ENCODE measurements around the gene ARMC5. TPM values are rescaled to one million over a fixed set of nuclear protein-coding genes. Genes with fewer than 3 reads are reported as not detected.
"Not testable (repeated sequence)": the region's sequence is repeated elsewhere in the genome, so short reads cannot be mapped to it uniquely, and the experiment has no call there.

ARMC5 gene
- total and polyA plus RNA-seq, 2 experiments from 2014 or later = 7.0 to 11.2 TPM

- no peaks in the 10 kb centered on the region for H4K20me1 ChIP-seq (ENCODE audit: insufficient read depth)
- H3K27ac ChIP-seq = no peak overlapping the region
- no peak overlapping the region for H3K9ac ChIP-seq
- H3K79me2 ChIP-seq (ENCODE audit: insufficient read depth) = peaks cover 16% of the 10 kb centered on the region
- DNase-seq = no peak
- no peak overlapping the region for H2AFZ ChIP-seq
- H3K9me3 ChIP-seq (ENCODE audit: low read depth) = no peaks in the 10 kb centered on the region
- no peaks in the 10 kb centered on the region; the same call in 1 of the 2 replicates for H3K36me3 ChIP-seq (ENCODE audit: low read depth)
- in situ Hi-C loops (cut with MboI) = no loop called here
- no peaks in the 10 kb centered on the region for H3K9me2 ChIP-seq (ENCODE audit: insufficient read depth)
- no peak overlapping the region for H3K4me2 ChIP-seq (ENCODE audit: unreplicated experiment)
- H3F3A ChIP-seq (ENCODE audit: insufficient read depth) = peaks cover 8% of the 10 kb centered on the region; the same call in 1 of the 2 replicates
- 66 to 85% methylated on average over 3 of the region's 3 CpGs for WGBS, 2 experiments (ENCODE audit: low coverage in 1 of 2, low lambda C conversion rate in 2 of 2, missing lambda C conversion rate in 2 of 2)
- no peak for TF ChIP-seq EZH2 (IDR thresholded peaks at IDR 0.05; ENCODE audit: insufficient read depth, poor library complexity, severe bottlenecking)
- no peak for TF ChIP-seq EZH2phosphoT487 (IDR thresholded peaks at IDR 0.05; ENCODE audit: insufficient read depth, low read depth)
- no peak overlapping the region for H3K4me3 ChIP-seq
- H3K27me3 ChIP-seq (replicated peaks; ENCODE audit: insufficient read depth) = no peaks in the 10 kb centered on the region
- peaks cover 7% of the 10 kb centered on the region; the same call in 1 of the 2 replicates for H3K4me1 ChIP-seq (ENCODE audit: insufficient read depth)
Measured at GRCh38 chr16:31501226-31501965, 42.1 kb downstream of the ARMC5 start.

GRCh38 chr16:31501966-31502348 is 42.7 kb downstream of the ARMC5 start:
- in situ Hi-C loops (cut with MboI) = no loop called here
- Histone ChIP-seq H4K20me1 (ENCODE audit: insufficient read depth) (no peaks in the 10 kb centered on the region), H3K27me3 (replicated peaks; ENCODE audit: insufficient read depth) (no peaks in the 10 kb centered on the region), H2AFZ (no peak overlapping the region), H3F3A (ENCODE audit: insufficient read depth) (peaks cover 8% of the 10 kb centered on the region; the same call in 1 of the 2 replicates), H3K36me3 (ENCODE audit: low read depth) (no peaks in the 10 kb centered on the region; the same call in 1 of the 2 replicates), H3K9ac (no peak overlapping the region), H3K27ac (no peak overlapping the region), H3K4me3 (no peak overlapping the region), H3K79me2 (ENCODE audit: insufficient read depth) (peaks cover 22% of the 10 kb centered on the region), H3K4me2 (ENCODE audit: unreplicated experiment) (no peak overlapping the region), H3K9me3 (ENCODE audit: low read depth) (no peaks in the 10 kb centered on the region), H3K9me2 (ENCODE audit: insufficient read depth) (no peaks in the 10 kb centered on the region), H3K4me1 (ENCODE audit: insufficient read depth) (peaks cover 12% of the 10 kb centered on the region; the same call in 1 of the 2 replicates)
- TF ChIP-seq EZH2 (IDR thresholded peaks at IDR 0.05; ENCODE audit: insufficient read depth, poor library complexity, severe bottlenecking) (no peak), EZH2phosphoT487 (IDR thresholded peaks at IDR 0.05; ENCODE audit: insufficient read depth, low read depth) (no peak)
- DNase-seq = no peak
- 50 to 55% methylated on average over 4 of the region's 4 CpGs for WGBS, 2 experiments (ENCODE audit: low coverage in 1 of 2, low lambda C conversion rate in 2 of 2, missing lambda C conversion rate in 2 of 2)

GRCh38 chr16:31502981-31503380 is 43.7 kb downstream of the ARMC5 start:
- Histone ChIP-seq H3K9ac (no peak overlapping the region), H3K9me3 (ENCODE audit: low read depth) (no peaks in the 10 kb centered on the region), H2AFZ (no peak overlapping the region), H3K4me3 (no peak overlapping the region), H3K27ac (no peak overlapping the region), H3K36me3 (ENCODE audit: low read depth) (no peaks in the 10 kb centered on the region; the same call in 1 of the 2 replicates), H3F3A (ENCODE audit: insufficient read depth) (peaks cover 8% of the 10 kb centered on the region; the same call in 1 of the 2 replicates), H3K27me3 (replicated peaks; ENCODE audit: insufficient read depth) (no peaks in the 10 kb centered on the region), H3K4me2 (ENCODE audit: unreplicated experiment) (no peak overlapping the region), H4K20me1 (ENCODE audit: insufficient read depth) (no peaks in the 10 kb centered on the region), H3K79me2 (ENCODE audit: insufficient read depth) (peaks cover 32% of the 10 kb centered on the region), H3K4me1 (ENCODE audit: insufficient read depth) (peaks cover 17% of the 10 kb centered on the region; the same call in 1 of the 2 replicates), H3K9me2 (ENCODE audit: insufficient read depth) (no peaks in the 10 kb centered on the region)
- in situ Hi-C loops (cut with MboI) = no loop called here
- peak; percentile 53 for DNase-seq
- TF ChIP-seq EZH2phosphoT487 (IDR thresholded peaks at IDR 0.05; ENCODE audit: insufficient read depth, low read depth) = no peak
- TF ChIP-seq EZH2 (IDR thresholded peaks at IDR 0.05; ENCODE audit: insufficient read depth, poor library complexity, severe bottlenecking) = no peak

- H2AFZ ChIP-seq; H3K9ac ChIP-seq; H3K36me3 ChIP-seq (ENCODE audit: low read depth); H3K9me3 ChIP-seq (ENCODE audit: low read depth); H3K27ac ChIP-seq; H3K27me3 ChIP-seq (replicated peaks; ENCODE audit: insufficient read depth); H3K4me2 ChIP-seq (ENCODE audit: unreplicated experiment); H3K9me2 ChIP-seq (ENCODE audit: insufficient read depth); H4K20me1 ChIP-seq (ENCODE audit: insufficient read depth); H3K4me3 ChIP-seq; H3F3A ChIP-seq (ENCODE audit: insufficient read depth); DNase-seq; in situ Hi-C loops (cut with MboI): not testable (repeated sequence)
- WGBS, 2 experiments (ENCODE audit: low coverage in 1 of 2, low lambda C conversion rate in 2 of 2, missing lambda C conversion rate in 2 of 2) = 88 to 89% methylated on average over 8 of the region's 8 CpGs
- H3K79me2 ChIP-seq (ENCODE audit: insufficient read depth) = peaks cover 37% of the 10 kb centered on the region
- peaks cover 17% of the 10 kb centered on the region; the same call in 1 of the 2 replicates for H3K4me1 ChIP-seq (ENCODE audit: insufficient read depth)
Measured at GRCh38 chr16:31503555-31503954, 44.3 kb downstream of the ARMC5 start.
